ENCODE measurements around the gene MED27.

DNA sequence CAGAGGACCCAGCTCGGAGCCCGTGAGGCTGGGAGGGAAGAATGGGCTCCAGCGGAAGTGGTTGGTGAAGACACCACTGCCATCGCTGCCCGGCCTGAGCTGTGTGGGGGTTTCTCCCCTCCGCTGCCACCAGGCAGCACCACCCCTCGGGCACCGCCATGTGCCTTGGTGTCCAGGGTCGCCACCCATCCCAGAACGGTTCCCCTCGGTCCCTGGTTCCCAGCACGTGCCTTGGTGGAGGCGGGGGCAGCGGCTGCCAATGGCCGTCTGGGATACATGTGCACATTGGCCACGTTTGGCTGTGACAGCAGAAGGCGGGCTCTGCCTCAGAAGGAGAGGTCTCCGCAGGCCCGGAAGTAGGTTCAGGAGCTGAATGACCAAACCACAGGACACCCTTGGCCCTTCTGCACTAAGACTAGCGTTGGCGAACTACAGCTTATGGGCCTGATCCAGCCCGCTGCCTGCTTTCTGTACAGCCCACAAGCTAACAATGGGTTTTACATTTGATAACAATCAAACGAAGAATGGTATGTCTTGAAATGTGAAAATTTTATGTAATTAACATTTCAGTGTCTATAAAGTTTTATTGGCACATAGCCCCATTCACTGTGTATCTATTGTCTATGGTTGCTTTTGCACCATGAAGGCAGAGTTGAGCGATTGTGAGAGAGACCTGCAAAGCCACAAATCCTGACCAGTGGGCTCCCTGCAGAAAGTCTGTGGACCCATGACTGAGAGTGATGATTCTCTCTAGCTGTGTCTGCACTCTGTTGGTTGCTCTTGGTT is 248.1 kb downstream of the MED27 start:
- TF ChIP-seq POLR2A (IDR thresholded peaks at IDR 0.05), result no peak
- TF ChIP-seq, protein P1, sequence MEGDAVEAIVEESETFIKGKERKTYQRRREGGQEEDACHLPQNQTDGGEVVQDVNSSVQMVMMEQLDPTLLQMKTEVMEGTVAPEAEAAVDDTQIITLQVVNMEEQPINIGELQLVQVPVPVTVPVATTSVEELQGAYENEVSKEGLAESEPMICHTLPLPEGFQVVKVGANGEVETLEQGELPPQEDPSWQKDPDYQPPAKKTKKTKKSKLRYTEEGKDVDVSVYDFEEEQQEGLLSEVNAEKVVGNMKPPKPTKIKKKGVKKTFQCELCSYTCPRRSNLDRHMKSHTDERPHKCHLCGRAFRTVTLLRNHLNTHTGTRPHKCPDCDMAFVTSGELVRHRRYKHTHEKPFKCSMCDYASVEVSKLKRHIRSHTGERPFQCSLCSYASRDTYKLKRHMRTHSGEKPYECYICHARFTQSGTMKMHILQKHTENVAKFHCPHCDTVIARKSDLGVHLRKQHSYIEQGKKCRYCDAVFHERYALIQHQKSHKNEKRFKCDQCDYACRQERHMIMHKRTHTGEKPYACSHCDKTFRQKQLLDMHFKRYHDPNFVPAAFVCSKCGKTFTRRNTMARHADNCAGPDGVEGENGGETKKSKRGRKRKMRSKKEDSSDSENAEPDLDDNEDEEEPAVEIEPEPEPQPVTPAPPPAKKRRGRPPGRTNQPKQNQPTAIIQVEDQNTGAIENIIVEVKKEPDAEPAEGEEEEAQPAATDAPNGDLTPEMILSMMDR (IDR thresholded peaks at IDR 0.05), result no peak
